CD4-positive, alpha-beta memory T cell (primary cell): ENCODE results near the gene SPATS2. TPM values are rescaled to one million over a fixed set of nuclear protein-coding genes. Genes with fewer than 3 reads are reported as not detected.

Source experiments
- CTCF ChIA-PET: fragments of 350-600 bp; sonication (Branson Sonifier 250); formaldehyde crosslinking; loops from one replicate; lab custom pipeline; 2021; ENCODE audit warnings: inconsistent platforms; ENCODE audit not compliant: partially characterized antibody; lab: Charles Lee
- POLR2A ChIA-PET: fragments of 350-600 bp; sonication (Branson Sonifier 250); formaldehyde crosslinking; loops from one replicate; lab custom pipeline; 2021; ENCODE audit not compliant: partially characterized antibody; lab: Charles Lee
- DNase-seq, 5 donors: peaks; one replicate each; pipeline versions ENCODE4 v3.0.0 to v3.0.0-alpha.2; 2020 to 2022; ENCODE audit warnings: mixed read lengths in 1 of 5
- H3K27ac ChIP-seq: one replicate; pipeline ENCODE4 v1.7.0; 2013; ENCODE audit warnings: low read depth, low read length
- H3K27me3 ChIP-seq: 2 replicates; pipeline ENCODE4 v1.7.0; 2013; ENCODE audit warnings: mild to moderate bottlenecking, low read length, moderate library complexity; ENCODE audit not compliant: insufficient read depth
- H3K36me3 ChIP-seq: 2 replicates; pipeline ENCODE4 v1.7.0; 2013; ENCODE audit warnings: mild to moderate bottlenecking, low read length, moderate library complexity; ENCODE audit not compliant: insufficient read depth
- H3K4me1 ChIP-seq: 2 replicates; pipeline ENCODE4 v1.7.0; 2013; ENCODE audit warnings: mild to moderate bottlenecking, low read length, moderate library complexity; ENCODE audit not compliant: insufficient read depth
- H3K4me3 ChIP-seq, 2 donors: one replicate each; pipeline ENCODE4 v1.7.0; 2013; ENCODE audit warnings: low read length in 2 of 2, mild to moderate bottlenecking in 1 of 2
- H3K9me3 ChIP-seq, 2 donors: one replicate each; pipeline ENCODE4 v1.7.0; 2013; ENCODE audit warnings: low read length in 2 of 2, control low read depth in 1 of 2; ENCODE audit not compliant: control insufficient read depth in 1 of 2
- H3K27ac Mint-ChIP-seq, 7 donors: one replicate each; pipeline ENCODE4 v1.8.0; 2020 to 2021; ENCODE audit warnings: mixed read lengths in 7 of 7, mild to moderate bottlenecking in 6 of 7, inconsistent platforms in 3 of 7, moderate library complexity in 3 of 7
- H3K27me3 Mint-ChIP-seq, 2 donors: one replicate each; pipeline ENCODE4 v1.8.0; 2020 to 2021; ENCODE audit warnings: mixed read lengths in 2 of 2
- H3K36me3 Mint-ChIP-seq, 2 donors: one replicate each; pipeline ENCODE4 v1.8.0; 2020 to 2021; ENCODE audit warnings: mixed read lengths in 2 of 2, inconsistent platforms in 1 of 2, mild to moderate bottlenecking in 1 of 2
- H3K4me1 Mint-ChIP-seq, 4 donors: one replicate each; pipeline ENCODE4 v1.8.0; 2020 to 2021; ENCODE audit warnings: mixed read lengths in 4 of 4, mild to moderate bottlenecking in 1 of 4
- H3K4me3 Mint-ChIP-seq, 8 donors: one replicate each; pipeline ENCODE4 v1.8.0; 2020 to 2021; ENCODE audit warnings: mixed read lengths in 8 of 8, mild to moderate bottlenecking in 7 of 8, moderate library complexity in 6 of 8, inconsistent platforms in 3 of 8
- H3K9me3 Mint-ChIP-seq, 8 donors: one replicate each; pipeline ENCODE4 v1.8.0; 2020 to 2021; ENCODE audit warnings: mixed read lengths in 8 of 8, mild to moderate bottlenecking in 5 of 8, inconsistent platforms in 3 of 8, moderate library complexity in 1 of 8
- intact Hi-C: fragments of 100-400 bp; cut with micrococcal nuclease; formaldehyde crosslinking; loops from one replicate; pipeline ENCODE4 v1.15.1; 2023
- polyA plus RNA-seq, 2 donors: library from polyadenylated mRNA; unstranded; fragments of 300-500 nt; fragmentation: Illumina TruSeq; gene quantifications; one replicate each; pipeline ENCODE4 v1.2.3, GENCODE V29; 2021
- total RNA-seq, 2 experiments: library from RNA; stranded (reverse); gene quantifications; one replicate each; pipeline ENCODE4 v1.2.3, GENCODE V29; 2021

The SPATS2 gene
- total and polyA plus RNA-seq, 4 experiments from 2014 or later = 4.3 to 7.8 (median 5.0) TPM

DNA sequence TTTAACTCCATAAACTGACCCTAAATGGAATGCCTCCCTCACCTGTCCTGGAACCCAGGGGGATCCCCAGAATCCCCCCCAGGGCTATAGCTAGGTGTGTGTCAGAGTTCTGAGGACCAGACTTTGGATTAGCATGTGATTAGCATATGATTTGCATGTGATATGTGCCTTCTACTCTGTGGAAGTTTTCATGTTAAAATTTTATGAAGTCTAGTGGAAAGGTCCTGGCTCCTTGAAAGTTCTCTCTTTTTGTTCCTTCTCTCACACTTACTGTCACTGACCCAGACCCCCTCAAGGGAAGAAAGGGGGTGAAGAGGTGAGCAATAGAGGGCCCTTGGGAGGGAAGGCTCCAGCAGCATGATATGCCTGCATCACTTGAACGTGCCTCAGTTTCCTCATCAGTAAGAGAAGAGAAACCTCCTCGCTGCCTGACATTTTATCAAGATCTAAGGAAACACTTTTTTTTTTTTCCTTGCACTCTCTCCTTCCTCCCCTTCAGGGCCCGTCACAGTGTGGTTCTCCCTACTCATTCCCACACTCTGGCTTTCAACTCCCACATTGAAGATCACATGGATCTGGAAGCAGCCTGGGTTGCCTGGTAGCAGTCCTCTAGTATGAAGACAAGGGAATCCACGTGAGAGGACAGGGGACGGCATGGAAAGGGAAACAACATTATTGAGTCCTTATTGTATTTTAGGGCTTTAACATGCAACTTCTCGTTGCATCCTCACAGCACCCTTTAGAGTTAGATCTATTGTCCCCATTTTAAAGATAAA lies 27.0 kb upstream of the SPATS2 start:
- POLR2A ChIA-PET = no interaction called here
- Histone ChIP-seq H3K36me3 (no peaks in the 10 kb centered on the region), H3K9me3 (no peaks in the 10 kb centered on the region), H3K27me3 (peaks cover 43% of the 10 kb centered on the region), H3K27ac (no peak overlapping the region), H3K4me3 (no peak overlapping the region), H3K4me1 (peaks cover 42% of the 10 kb centered on the region)
- CTCF ChIA-PET = interaction anchor here (1.0 to 6.1 kb wide), 6 partner anchors 8 to 51 kb away, joined by 3 to 67 read pairs (median 27); partner anchors contain the start of genes DNAJC22 and TROAP
- peak overlapping the region in 1 of 7 donors; percentile 45 for H3K27ac Mint-ChIP-seq
- H3K4me1 Mint-ChIP-seq = peaks cover 18 to 54% (median 35%) of the 10 kb centered on the region in 4 donors
- H3K4me3 Mint-ChIP-seq = peak overlapping the region in 2 of 8 donors; percentile 14 to 69
- no peaks in the 10 kb centered on the region for H3K36me3 Mint-ChIP-seq
- peaks cover 22 to 53% of the 10 kb centered on the region in 2 donors for H3K27me3 Mint-ChIP-seq
- no peak for DNase-seq
- intact Hi-C loops = no loop called here
- no peaks in the 10 kb centered on the region for H3K9me3 Mint-ChIP-seq

DNA sequence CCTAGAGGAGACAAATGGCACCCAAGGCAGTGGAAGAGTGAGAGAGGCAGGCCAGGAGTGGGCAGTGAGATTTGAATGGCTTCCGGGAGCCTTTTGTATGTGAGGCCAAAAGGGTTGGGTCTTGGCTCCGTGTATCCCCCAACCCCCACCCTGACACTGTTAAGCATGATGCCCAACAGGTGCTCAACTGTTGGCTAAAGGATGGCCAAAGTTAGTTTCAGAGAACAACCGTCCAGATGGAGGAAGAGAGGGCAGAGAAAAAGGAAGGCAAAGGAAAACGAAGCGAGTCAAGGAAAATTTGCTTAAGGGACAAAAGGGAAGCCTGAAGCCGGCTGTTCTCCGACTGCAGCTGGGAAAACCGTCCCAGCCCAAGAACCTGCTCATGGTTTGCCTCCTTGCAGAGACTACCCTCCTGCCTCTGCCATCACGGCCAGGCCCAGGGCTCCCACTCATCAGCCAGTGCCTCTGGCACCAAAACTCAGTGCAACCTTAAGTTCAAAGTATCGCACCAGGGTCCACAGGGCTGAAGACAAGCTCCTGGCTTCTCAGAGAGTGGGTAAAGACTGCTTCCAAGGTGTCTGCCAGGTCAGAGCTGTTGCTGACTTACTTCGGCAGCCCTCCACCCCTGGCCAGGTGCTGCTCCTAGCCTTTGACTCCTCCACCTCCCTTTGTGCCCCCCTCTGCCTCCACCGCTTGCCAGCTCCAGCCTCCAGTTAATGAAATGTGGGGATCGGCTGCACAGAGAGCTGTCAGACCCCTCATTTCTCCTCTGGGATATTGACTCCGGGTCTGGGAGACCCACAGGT lies 26.1 kb upstream of the SPATS2 start:
- POLR2A ChIA-PET = interaction anchor here (1.2 to 2.6 kb wide), 5 partner anchors 10 to 76 kb away, joined by 3 to 12 read pairs (median 9); partner anchors contain the start of genes PRPH, TROAP and TUBA1C

DNA sequence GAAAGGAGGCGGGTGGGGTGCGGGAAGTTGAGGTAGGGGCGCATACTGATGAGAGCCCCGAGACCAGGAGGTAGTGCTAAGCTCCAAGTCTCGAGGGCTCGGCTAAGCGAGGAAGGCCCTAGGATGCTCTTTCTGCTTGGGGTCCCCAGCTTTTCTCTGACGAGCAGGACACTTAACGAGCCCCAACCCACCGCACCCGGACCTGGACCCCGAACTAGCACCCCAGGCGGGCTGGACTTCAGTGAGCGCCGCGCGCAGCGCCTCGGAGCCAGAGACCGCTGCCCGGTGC lies 25.5 kb upstream of the SPATS2 start:
- Mint-ChIP-seq H3K4me1 (peaks cover 19 to 64% (median 40%) of the 10 kb centered on the region in 4 donors), H3K36me3 (no peaks in the 10 kb centered on the region), H3K4me3 (peak overlapping the region; percentile 25 to 67 (median 40)), H3K9me3 (no peaks in the 10 kb centered on the region), H3K27me3 (peaks cover 23 to 56% of the 10 kb centered on the region in 2 donors), H3K27ac (peak overlapping the region in 1 of 7 donors; percentile 43)
- POLR2A ChIA-PET = interaction anchor here (1.2 to 2.6 kb wide), 5 partner anchors 10 to 77 kb away, joined by 3 to 12 read pairs (median 9); partner anchors contain the start of genes PRPH, TROAP and TUBA1C
- peaks cover 51% of the 10 kb centered on the region for H3K4me1 ChIP-seq
- intact Hi-C loops = loop anchor here (1.0 kb wide), 1 partner anchor 53 kb away; no protein-coding TSS in a partner anchor
- no peaks in the 10 kb centered on the region for H3K36me3 ChIP-seq
- DNase-seq = no peak
- H3K27ac ChIP-seq = no peak overlapping the region
- H3K27me3 ChIP-seq = peaks cover 45% of the 10 kb centered on the region
- CTCF ChIA-PET = interaction anchor here (0.8 to 4.0 kb wide), 24 partner anchors 9 to 196 kb away, joined by 3 to 46 read pairs (median 6); partner anchors contain the start of genes PRPH and SPATS2
- H3K9me3 ChIP-seq = no peaks in the 10 kb centered on the region
- no peak overlapping the region for H3K4me3 ChIP-seq

More for the DNA sequence above, 26.1 kb upstream of the SPATS2 start:
- Mint-ChIP-seq H3K27ac (peak overlapping the region in 1 of 7 donors; percentile 45), H3K36me3 (no peaks in the 10 kb centered on the region), H3K9me3 (no peaks in the 10 kb centered on the region), H3K4me1 (peaks cover 17 to 59% (median 36%) of the 10 kb centered on the region in 4 donors), H3K27me3 (peaks cover 23 to 52% of the 10 kb centered on the region in 2 donors), H3K4me3 (peak overlapping the region in 6 of 8 donors; percentile 21 to 69 (median 55))
- CTCF ChIA-PET = interaction anchor here (1.0 to 4.0 kb wide), 16 partner anchors 9 to 196 kb away, joined by 3 to 46 read pairs (median 9); partner anchors contain the start of genes PRPH and SPATS2
- peaks cover 50% of the 10 kb centered on the region for H3K4me1 ChIP-seq
- DNase-seq = no peak
- H3K36me3 ChIP-seq = no peaks in the 10 kb centered on the region
- intact Hi-C loops = no loop called here
- H3K4me3 ChIP-seq = no peak overlapping the region
- peaks cover 43% of the 10 kb centered on the region for H3K27me3 ChIP-seq
- H3K27ac ChIP-seq = no peak overlapping the region
- H3K9me3 ChIP-seq = no peaks in the 10 kb centered on the region

DNA sequence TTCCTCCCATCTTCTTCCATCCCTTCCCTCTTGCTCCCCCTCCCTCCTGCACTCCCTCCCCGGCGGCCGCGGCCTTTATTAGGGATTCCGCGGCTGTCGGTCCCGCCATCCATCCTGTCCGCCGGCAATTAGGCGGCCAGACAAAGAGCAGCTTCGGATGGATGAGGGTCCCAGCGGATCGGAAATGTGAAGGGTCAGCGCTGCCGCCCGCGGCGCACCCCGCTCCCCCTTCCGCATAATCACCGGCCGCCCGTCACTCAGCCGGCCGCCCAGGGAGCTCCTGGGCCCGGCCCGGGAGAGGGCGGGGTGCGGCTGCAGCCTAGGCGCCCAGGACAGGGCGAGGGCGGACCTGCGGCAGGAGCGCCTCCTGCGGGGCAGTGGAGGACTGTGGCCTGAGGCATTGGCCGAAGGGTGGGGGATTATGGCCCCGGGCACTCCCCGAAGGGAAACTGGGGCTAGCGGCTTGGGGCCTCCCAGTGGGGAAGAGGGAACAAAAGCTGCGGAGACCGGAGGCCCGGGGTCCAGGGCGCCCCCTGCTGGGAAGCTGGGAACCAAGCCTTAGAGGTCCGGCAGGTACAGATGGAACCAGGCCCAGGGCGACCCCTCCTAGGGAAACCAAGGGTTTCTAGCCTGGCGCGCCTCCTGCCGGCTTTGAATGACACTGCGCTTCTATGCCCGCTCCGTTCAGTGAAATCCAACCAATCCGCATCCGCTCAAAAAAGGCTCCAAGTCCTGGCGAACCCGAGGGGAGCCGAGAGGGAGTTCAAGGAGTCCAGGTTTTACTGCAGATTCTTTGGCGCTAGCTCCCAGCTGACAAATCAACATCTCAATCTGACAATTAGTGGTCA lies 25.0 kb upstream of the SPATS2 start:
- ChIA-PET POLR2A (interaction anchor here (0.7 to 2.6 kb wide), 6 partner anchors 11 to 78 kb away, joined by 3 to 12 read pairs (median 8); partner anchors contain the start of genes PRPH, TROAP and TUBA1C), CTCF (interaction anchor here (0.8 to 4.0 kb wide), 32 partner anchors 9 to 413 kb away, joined by 3 to 46 read pairs (median 6); partner anchors contain the start of genes PRPH, SPATS2 and TROAP)
- H3K27me3 ChIP-seq = peaks cover 47% of the 10 kb centered on the region
- peak; percentile 60 to 75 (median 64) for DNase-seq
- peak overlapping the region in 4 of 7 donors; percentile 55 to 79 (median 65) for H3K27ac Mint-ChIP-seq
- intact Hi-C loops = loop anchor here (1.0 kb wide), 1 partner anchor 54 kb away; no protein-coding TSS in a partner anchor
- peak overlapping the region; percentile 49 to 89 (median 78) for H3K4me3 Mint-ChIP-seq
- no peak overlapping the region for H3K27ac ChIP-seq
- H3K4me1 ChIP-seq = peaks cover 52% of the 10 kb centered on the region
- H3K4me3 ChIP-seq = peak overlapping the region; percentile 30 to 53
- peaks cover 25 to 56% of the 10 kb centered on the region in 2 donors for H3K27me3 Mint-ChIP-seq
- H3K36me3 Mint-ChIP-seq = no peaks in the 10 kb centered on the region
- H3K36me3 ChIP-seq = no peaks in the 10 kb centered on the region
- H3K9me3 ChIP-seq = no peaks in the 10 kb centered on the region
- H3K9me3 Mint-ChIP-seq = no peaks in the 10 kb centered on the region
- H3K4me1 Mint-ChIP-seq = peaks cover 19 to 64% (median 40%) of the 10 kb centered on the region in 4 donors

DNA sequence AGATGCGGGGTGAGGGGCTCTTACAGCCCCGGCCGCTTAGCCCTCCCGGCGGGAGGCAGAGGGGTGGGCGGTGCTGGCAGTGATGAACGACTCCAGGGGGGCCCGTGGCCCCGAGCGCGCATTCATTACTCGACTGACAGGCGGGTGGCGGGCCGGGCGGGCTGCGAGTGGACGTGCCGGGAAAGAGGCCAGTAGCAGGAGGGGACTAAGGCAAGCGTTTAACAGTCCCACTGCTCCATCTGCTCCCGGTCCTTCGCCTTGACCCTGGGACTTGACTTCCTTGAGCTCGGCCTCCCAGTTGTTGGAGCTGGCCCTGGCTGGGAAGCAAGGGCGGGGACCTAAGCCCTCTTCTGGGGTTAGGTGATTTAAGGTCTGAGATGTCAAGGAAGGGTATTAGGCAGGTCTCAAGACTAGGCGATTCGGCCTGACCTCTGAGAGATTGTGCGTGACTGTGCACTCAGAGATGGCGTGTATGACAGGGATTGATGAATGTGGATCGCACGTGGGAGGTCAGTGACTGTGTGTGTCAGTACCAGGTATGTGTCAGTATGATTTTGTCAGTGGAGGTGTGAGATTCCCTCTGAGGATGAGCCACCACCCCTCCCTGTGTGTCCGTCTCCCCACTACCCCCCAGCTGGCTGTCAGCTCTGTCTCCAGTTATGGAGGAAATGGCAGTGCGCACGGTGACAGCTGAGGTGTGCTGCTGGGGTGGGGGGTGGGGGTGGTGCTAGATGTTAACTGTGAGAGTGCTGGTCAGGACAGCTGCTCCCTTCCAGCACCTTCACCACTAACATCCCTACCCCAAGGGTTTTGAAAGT lies 24.1 kb upstream of the SPATS2 start:
- peak overlapping the region; percentile 49 to 89 (median 78) for H3K4me3 Mint-ChIP-seq
- POLR2A ChIA-PET = interaction anchor here (0.6 to 2.6 kb wide), 8 partner anchors 12 to 78 kb away, joined by 3 to 12 read pairs (median 6); partner anchors contain the start of genes PRPH, TROAP and TUBA1C
- H3K4me3 ChIP-seq = peak overlapping the region; percentile 30 to 53
- peaks cover 52% of the 10 kb centered on the region for H3K4me1 ChIP-seq
- no peaks in the 10 kb centered on the region for H3K36me3 Mint-ChIP-seq
- H3K27me3 Mint-ChIP-seq = peaks cover 19 to 52% of the 10 kb centered on the region in 2 donors
- H3K9me3 ChIP-seq = no peaks in the 10 kb centered on the region
- H3K27ac ChIP-seq = no peak overlapping the region
- no peaks in the 10 kb centered on the region for H3K9me3 Mint-ChIP-seq
- DNase-seq = peak in 2 of 5 donors; percentile 20 to 65
- peak overlapping the region in 5 of 7 donors; percentile 42 to 79 (median 64) for H3K27ac Mint-ChIP-seq
- intact Hi-C loops = loop anchor here (1.0 kb wide), 1 partner anchor 55 kb away; no protein-coding TSS in a partner anchor
- CTCF ChIA-PET = interaction anchor here (0.6 to 4.0 kb wide), 29 partner anchors 8 to 414 kb away, joined by 3 to 46 read pairs (median 6); partner anchors contain the start of genes PRPH, SPATS2 and TROAP
- H3K36me3 ChIP-seq = no peaks in the 10 kb centered on the region
- peaks cover 14 to 59% (median 37%) of the 10 kb centered on the region in 4 donors for H3K4me1 Mint-ChIP-seq
- H3K27me3 ChIP-seq = peaks cover 45% of the 10 kb centered on the region
